Measurements from ENCODE around the gene MT2A.
"Not testable (repeated sequence)": the region's sequence is repeated elsewhere in the genome, so short reads cannot be mapped to it uniquely, and the experiment has no call there.

The MT2A gene

GRCh38 chr16:56621665-56622445 is 13.5 kb downstream of the MT2A start:
- DNase-seq = not testable (repeated sequence)

- DNase-seq = not testable (repeated sequence)
Observed at GRCh38 chr16:56623184-56623583, 14.8 kb downstream of the MT2A start.

GRCh38 chr16:56623637-56624036 is 15.3 kb downstream of the MT2A start:
- no peak for DNase-seq

- no peak for DNase-seq
Observed at GRCh38 chr16:56625140-56625942, 17.0 kb downstream of the MT2A start, which contains the start of gene MT1E. TSS of gene MT1E (plus strand) at chr16:56625781. CDS start at chr16:56625852, 71 bp downstream.

GRCh38 chr16:56625943-56626654 is 17.7 kb downstream of the MT2A start:
- DNase-seq = no peak

GRCh38 chr16:56626685-56627084 is 18.3 kb downstream of the MT2A start:
- DNase-seq = no peak

- DNase-seq = no peak
Observed at GRCh38 chr16:56628486-56629350, 20.3 kb downstream of the MT2A start.

- no peak for DNase-seq
Observed at GRCh38 chr16:56629531-56629930, 21.1 kb downstream of the MT2A start.

GRCh38 chr16:56630134-56630533 is 21.8 kb downstream of the MT2A start:
- no peak for DNase-seq

- no peak for DNase-seq
Observed at GRCh38 chr16:56631197-56631596, 22.8 kb downstream of the MT2A start.

- no peak for DNase-seq
Observed at GRCh38 chr16:56631832-56632155, 23.4 kb downstream of the MT2A start.

GRCh38 chr16:56632156-56632847 is 23.9 kb downstream of the MT2A start, which contains the start of gene MT1M:
TSS of gene MT1M (plus strand) at chr16:56632659. CDS start at chr16:56632732, 73 bp downstream.
- no peak for DNase-seq

GRCh38 chr16:56632848-56633365 is 24.5 kb downstream of the MT2A start:
- no peak for DNase-seq

GRCh38 chr16:56633535-56633934 is 25.2 kb downstream of the MT2A start:
- DNase-seq = no peak

GRCh38 chr16:56634715-56635440 is 26.5 kb downstream of the MT2A start:
- no peak for DNase-seq

- no peak for DNase-seq
Observed at GRCh38 chr16:56635441-56635967, 27.1 kb downstream of the MT2A start.

GRCh38 chr16:56636616-56637413 is 28.4 kb downstream of the MT2A start:
- no peak for DNase-seq

- DNase-seq = no peak
Observed at GRCh38 chr16:56637814-56638750, 29.7 kb downstream of the MT2A start, which contains the start of gene MT1A. TSS of gene MT1A (plus strand) at chr16:56638666. CDS start at chr16:56638739, 73 bp downstream.
